LHCN-M2 (cell line): ENCODE measurements around the gene MAPT. TPM values are rescaled to one million over a fixed set of nuclear protein-coding genes. Genes with fewer than 3 reads are reported as not detected.
"Not testable (repeated sequence)": the region's sequence is repeated elsewhere in the genome, so short reads cannot be mapped to it uniquely, and the experiment has no call there.

Experiments used
- DNase-seq: peaks from one replicate; pipeline ENCODE4 v3.0.0-alpha.2; 2012; ENCODE audit warnings: low read depth
- total RNA-seq: library from RNA; depleted of rRNA; stranded (reverse); fragments of >200 nt; gene quantifications from 2 replicates; pipeline ENCODE4 v1.2.3, GENCODE V29; 2014

The MAPT gene
- total RNA-seq, 1 experiment from 2014 or later: 0.06 TPM

GRCh38 chr17:45861165-45861564 is 33.2 kb upstream of the MAPT start:
- DNase-seq: no peak

- not testable (repeated sequence) for DNase-seq
These were observed 32.2 kb upstream of the MAPT start for GRCh38 chr17:45862127-45862526.

- no peak for DNase-seq
These were observed 30.3 kb upstream of the MAPT start for GRCh38 chr17:45863857-45864654.

GRCh38 chr17:45867171-45867570 is 27.2 kb upstream of the MAPT start:
- DNase-seq: no peak

GRCh38 chr17:45867702-45868101 is 26.7 kb upstream of the MAPT start:
- no peak for DNase-seq

- peak; percentile 3 for DNase-seq
These were observed 26.1 kb upstream of the MAPT start for GRCh38 chr17:45868276-45868675.

- DNase-seq: no peak
These were observed 24.5 kb upstream of the MAPT start for GRCh38 chr17:45869676-45870341.

- DNase-seq: no peak
These were observed 23.9 kb upstream of the MAPT start for GRCh38 chr17:45870342-45870974.

- DNase-seq: no peak
These were observed 22.6 kb upstream of the MAPT start for GRCh38 chr17:45871718-45872117.

GRCh38 chr17:45873728-45874127 is 20.6 kb upstream of the MAPT start:
- no peak for DNase-seq

GRCh38 chr17:45874151-45874550 is 20.2 kb upstream of the MAPT start:
- no peak for DNase-seq

- DNase-seq: no peak
These were observed 17.8 kb upstream of the MAPT start for GRCh38 chr17:45876539-45876938.

GRCh38 chr17:45877467-45877866 is 16.9 kb upstream of the MAPT start:
- DNase-seq: no peak

- no peak for DNase-seq
These were observed 11.3 kb upstream of the MAPT start for GRCh38 chr17:45883063-45883462.

GRCh38 chr17:45886852-45887251 is 7.5 kb upstream of the MAPT start:
- no peak for DNase-seq

GRCh38 chr17:45888392-45888791 is 6.0 kb upstream of the MAPT start:
- DNase-seq: no peak

- DNase-seq: no peak
These were observed 4.8 kb upstream of the MAPT start for GRCh38 chr17:45889579-45889978.

- DNase-seq: no peak
These were observed 681 bp upstream of the MAPT start for GRCh38 chr17:45893725-45894021.

- no peak for DNase-seq
These were observed 1.1 kb downstream of the MAPT start for GRCh38 chr17:45895304-45895968.

GRCh38 chr17:45895969-45896785 is 1.8 kb downstream of the MAPT start:
- no peak for DNase-seq
